ENCODE measurements around the gene ABHD16A. TPM values are rescaled to one million over a fixed set of nuclear protein-coding genes. Genes with fewer than 3 reads are reported as not detected.

ABHD16A gene
- total RNA-seq, 1 donor from 2014 or later, result 120 TPM

- Mint-ChIP-seq H3K27ac (ENCODE audit: unreplicated experiment) (peak overlapping the region; percentile 87), H3K9me3 (ENCODE audit: unreplicated experiment) (peaks cover 11% of the 10 kb centered on the region), H3K36me3 (ENCODE audit: unreplicated experiment) (no peaks in the 10 kb centered on the region), H3K4me3 (ENCODE audit: unreplicated experiment) (peak overlapping the region; percentile 97), H3K27me3 (ENCODE audit: unreplicated experiment) (peaks cover 12% of the 10 kb centered on the region), H3K4me1 (ENCODE audit: low read depth, unreplicated experiment) (peaks cover 16% of the 10 kb centered on the region)
- DNase-seq, result no peak
- TF ChIP-seq, protein P1, sequence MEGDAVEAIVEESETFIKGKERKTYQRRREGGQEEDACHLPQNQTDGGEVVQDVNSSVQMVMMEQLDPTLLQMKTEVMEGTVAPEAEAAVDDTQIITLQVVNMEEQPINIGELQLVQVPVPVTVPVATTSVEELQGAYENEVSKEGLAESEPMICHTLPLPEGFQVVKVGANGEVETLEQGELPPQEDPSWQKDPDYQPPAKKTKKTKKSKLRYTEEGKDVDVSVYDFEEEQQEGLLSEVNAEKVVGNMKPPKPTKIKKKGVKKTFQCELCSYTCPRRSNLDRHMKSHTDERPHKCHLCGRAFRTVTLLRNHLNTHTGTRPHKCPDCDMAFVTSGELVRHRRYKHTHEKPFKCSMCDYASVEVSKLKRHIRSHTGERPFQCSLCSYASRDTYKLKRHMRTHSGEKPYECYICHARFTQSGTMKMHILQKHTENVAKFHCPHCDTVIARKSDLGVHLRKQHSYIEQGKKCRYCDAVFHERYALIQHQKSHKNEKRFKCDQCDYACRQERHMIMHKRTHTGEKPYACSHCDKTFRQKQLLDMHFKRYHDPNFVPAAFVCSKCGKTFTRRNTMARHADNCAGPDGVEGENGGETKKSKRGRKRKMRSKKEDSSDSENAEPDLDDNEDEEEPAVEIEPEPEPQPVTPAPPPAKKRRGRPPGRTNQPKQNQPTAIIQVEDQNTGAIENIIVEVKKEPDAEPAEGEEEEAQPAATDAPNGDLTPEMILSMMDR (IDR thresholded peaks at IDR 0.05; ENCODE audit: partially characterized antibody, unreplicated experiment), result no peak
Observed at GRCh38 chr6:31666337-31666965, 36.7 kb downstream of the ABHD16A start.

- Mint-ChIP-seq H3K4me3 (ENCODE audit: unreplicated experiment) (peak within 1 kb of the TSS; percentile 97), H3K27ac (ENCODE audit: unreplicated experiment) (peak within 1 kb of the TSS; percentile 99), H3K4me1 (ENCODE audit: low read depth, unreplicated experiment) (peaks cover 19% of the 10 kb centered on the region), H3K27me3 (ENCODE audit: unreplicated experiment) (peaks cover 15% of the 10 kb centered on the region), H3K9me3 (ENCODE audit: unreplicated experiment) (peaks cover 11% of the 10 kb centered on the region), H3K36me3 (ENCODE audit: unreplicated experiment) (no peaks in the 10 kb centered on the region)
- TF ChIP-seq, protein P1 (IDR thresholded peaks at IDR 0.05; ENCODE audit: partially characterized antibody, unreplicated experiment), result no peak
- DNase-seq, result peak; percentile 97
Observed at GRCh38 chr6:31665501-31666336, 37.4 kb downstream of the ABHD16A start, which contains the start of gene CSNK2B. Gene CSNK2B, plus strand, starts transcription at chr6:31666080. Its CDS starts 752 bp downstream, at chr6:31666832.

- Mint-ChIP-seq H3K27me3 (ENCODE audit: unreplicated experiment) (peaks cover 15% of the 10 kb centered on the region), H3K27ac (ENCODE audit: unreplicated experiment) (peak within 1 kb of the TSS; percentile 99), H3K4me3 (ENCODE audit: unreplicated experiment) (peak within 1 kb of the TSS; percentile 97), H3K4me1 (ENCODE audit: low read depth, unreplicated experiment) (peaks cover 19% of the 10 kb centered on the region), H3K9me3 (ENCODE audit: unreplicated experiment) (peaks cover 11% of the 10 kb centered on the region), H3K36me3 (ENCODE audit: unreplicated experiment) (no peaks in the 10 kb centered on the region)
- peak; percentile 73 for DNase-seq
- TF ChIP-seq, protein P1 (IDR thresholded peaks at IDR 0.05; ENCODE audit: partially characterized antibody, unreplicated experiment), result no peak
Observed at GRCh38 chr6:31664790-31665500, 38.2 kb downstream of the ABHD16A start, which contains the start of gene GPANK1. Gene GPANK1, minus strand, starts transcription at chr6:31664997. Its CDS starts 519 bp downstream, at chr6:31664478.

DNA sequence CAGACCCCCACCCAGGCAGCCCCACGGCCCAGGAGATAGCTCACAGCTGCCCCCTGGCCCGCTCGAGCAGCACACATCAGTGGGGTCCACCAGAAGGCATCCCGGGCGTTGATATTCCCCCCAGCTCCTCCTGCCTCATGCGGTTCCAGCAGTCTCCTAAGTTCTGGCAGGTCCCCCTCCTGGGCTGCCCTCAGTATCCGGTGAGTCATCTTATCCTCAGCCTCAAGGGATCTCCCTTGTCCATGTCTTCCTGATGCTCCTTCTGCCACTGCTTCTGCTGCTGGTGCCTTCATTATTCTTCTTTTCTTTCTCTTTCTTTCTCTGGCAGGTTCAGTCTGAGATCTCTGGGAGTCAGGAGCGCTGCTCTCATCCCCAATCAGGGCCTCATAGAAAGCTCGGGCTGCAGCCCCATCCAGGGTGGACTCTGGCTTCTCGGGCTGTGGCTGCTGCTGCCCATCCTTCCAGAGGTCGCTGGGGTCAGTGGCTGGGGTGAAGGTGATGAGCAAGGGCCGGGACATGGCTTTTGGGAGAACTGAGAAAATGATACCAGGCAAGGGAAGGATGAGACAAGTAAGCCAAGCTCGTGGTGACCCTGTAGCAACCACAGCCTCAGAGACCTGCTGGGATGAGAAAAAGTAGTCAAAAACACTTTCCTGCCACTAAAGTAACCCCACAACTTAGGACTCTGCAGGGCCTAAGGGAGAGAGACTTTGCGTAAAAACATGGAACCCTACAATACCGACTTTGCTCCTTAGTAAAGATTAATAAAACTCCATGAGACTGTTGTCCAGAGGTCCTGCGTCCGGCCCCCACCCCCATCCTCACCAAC, 38.9 kb downstream of the ABHD16A start:
- TF ChIP-seq, protein P1 (IDR thresholded peaks at IDR 0.05; ENCODE audit: partially characterized antibody, unreplicated experiment), result no peak
- peak; percentile 63 for DNase-seq
- Mint-ChIP-seq H3K4me1 (ENCODE audit: low read depth, unreplicated experiment) (peaks cover 23% of the 10 kb centered on the region), H3K27ac (ENCODE audit: unreplicated experiment) (peak overlapping the region; percentile 99), H3K4me3 (ENCODE audit: unreplicated experiment) (peak overlapping the region; percentile 97), H3K27me3 (ENCODE audit: unreplicated experiment) (peaks cover 15% of the 10 kb centered on the region), H3K36me3 (ENCODE audit: unreplicated experiment) (no peaks in the 10 kb centered on the region), H3K9me3 (ENCODE audit: unreplicated experiment) (peaks cover 11% of the 10 kb centered on the region)

Data from glutamatergic neuron (in vitro differentiated cells).